Central memory CD8-positive, alpha-beta T cell (primary cell): ENCODE measurements around the gene PSMA6.
"Not testable (repeated sequence)": the region's sequence is repeated elsewhere in the genome, so short reads cannot be mapped to it uniquely, and the experiment has no call there.

Experiments
- ATAC-seq: fragments of 150-1000 bp; cut with Tn5 transposase; replicated peaks from 2 replicates; pipeline ENCODE4 v1.10.0; 2022; ENCODE audit warnings: mild to moderate bottlenecking, moderate FRiP score, moderate number of reproducible peaks; ENCODE audit not compliant: poor library complexity, severe bottlenecking; ENCODE audit errors: extremely low read depth
- DNase-seq, 2 donors: peaks; one replicate each; pipeline ENCODE4 v3.0.0; 2021; ENCODE audit warnings: low spot score in 2 of 2
- H3K27ac Mint-ChIP-seq: one replicate; pipeline ENCODE4 v1.8.0; 2022; ENCODE audit warnings: low read depth, mild to moderate bottlenecking, moderate library complexity, mixed read lengths
- H3K27me3 Mint-ChIP-seq: one replicate; pipeline ENCODE4 v1.8.0; 2022; ENCODE audit warnings: mixed read lengths
- H3K36me3 Mint-ChIP-seq: one replicate; pipeline ENCODE4 v1.8.0; 2022; ENCODE audit warnings: mild to moderate bottlenecking, moderate library complexity, mixed read lengths; ENCODE audit not compliant: insufficient read depth
- H3K4me1 Mint-ChIP-seq: one replicate; pipeline ENCODE4 v1.8.0; 2022; ENCODE audit warnings: mixed read lengths
- H3K4me3 Mint-ChIP-seq: one replicate; pipeline ENCODE4 v1.8.0; 2022; ENCODE audit warnings: mild to moderate bottlenecking, moderate library complexity, mixed read lengths
- H3K9me3 Mint-ChIP-seq: one replicate; pipeline ENCODE4 v1.8.0; 2022; ENCODE audit warnings: mixed read lengths

Gene PSMA6

GRCh38 chr14:35333797-35334743 lies 41.9 kb downstream of the PSMA6 start:
- ATAC-seq, result peak; percentile 69
- Mint-ChIP-seq H3K36me3 (peaks cover 3% of the 10 kb centered on the region), H3K9me3 (no peaks in the 10 kb centered on the region), H3K27ac (peak overlapping the region; percentile 87), H3K27me3 (no peaks in the 10 kb centered on the region), H3K4me3 (peak overlapping the region; percentile 45), H3K4me1 (peaks cover 27% of the 10 kb centered on the region)
- no peak for DNase-seq

- no peaks in the 10 kb centered on the region for H3K9me3 Mint-ChIP-seq
- H3K36me3 Mint-ChIP-seq, result peaks cover 1% of the 10 kb centered on the region
- peaks cover 27% of the 10 kb centered on the region for H3K4me1 Mint-ChIP-seq
- H3K4me3 Mint-ChIP-seq, result no peak overlapping the region
- peak overlapping the region; percentile 87 for H3K27ac Mint-ChIP-seq
- ATAC-seq (no peak), DNase-seq (no peak)
- H3K27me3 Mint-ChIP-seq, result no peaks in the 10 kb centered on the region
These were observed 43.4 kb downstream of the PSMA6 start for GRCh38 chr14:35335388-35336092.

GRCh38 chr14:35336171-35336493 lies 44.0 kb downstream of the PSMA6 start:
- not testable (repeated sequence) for DNase-seq, H3K9me3 Mint-ChIP-seq, H3K36me3 Mint-ChIP-seq, H3K27ac Mint-ChIP-seq, H3K27me3 Mint-ChIP-seq, ATAC-seq, H3K4me3 Mint-ChIP-seq
- H3K4me1 Mint-ChIP-seq, result peaks cover 27% of the 10 kb centered on the region

GRCh38 chr14:35336494-35337268 lies 44.5 kb downstream of the PSMA6 start:
- no peak for ATAC-seq
- no peaks in the 10 kb centered on the region for H3K9me3 Mint-ChIP-seq
- H3K4me3 Mint-ChIP-seq, result no peak overlapping the region
- H3K27me3 Mint-ChIP-seq, result no peaks in the 10 kb centered on the region
- no peak overlapping the region for H3K27ac Mint-ChIP-seq
- no peak for DNase-seq
- H3K36me3 Mint-ChIP-seq, result peaks cover 1% of the 10 kb centered on the region
- peaks cover 27% of the 10 kb centered on the region for H3K4me1 Mint-ChIP-seq

GRCh38 chr14:35337269-35338255 lies 45.4 kb downstream of the PSMA6 start:
- H3K9me3 Mint-ChIP-seq, result no peaks in the 10 kb centered on the region
- no peaks in the 10 kb centered on the region for H3K27me3 Mint-ChIP-seq
- peaks cover 1% of the 10 kb centered on the region for H3K36me3 Mint-ChIP-seq
- no peak overlapping the region for H3K4me3 Mint-ChIP-seq
- DNase-seq (no peak), ATAC-seq (no peak)
- H3K4me1 Mint-ChIP-seq, result peaks cover 19% of the 10 kb centered on the region
- no peak overlapping the region for H3K27ac Mint-ChIP-seq

- H3K27ac Mint-ChIP-seq, result no peak overlapping the region
- no peaks in the 10 kb centered on the region for H3K27me3 Mint-ChIP-seq
- DNase-seq (no peak), ATAC-seq (no peak)
- no peak overlapping the region for H3K4me3 Mint-ChIP-seq
- H3K36me3 Mint-ChIP-seq, result peaks cover 1% of the 10 kb centered on the region
- no peaks in the 10 kb centered on the region for H3K9me3 Mint-ChIP-seq
- H3K4me1 Mint-ChIP-seq, result peaks cover 6% of the 10 kb centered on the region
These were observed 46.7 kb downstream of the PSMA6 start for GRCh38 chr14:35338731-35339405.

GRCh38 chr14:35339761-35340406 lies 47.7 kb downstream of the PSMA6 start:
- no peaks in the 10 kb centered on the region for H3K36me3 Mint-ChIP-seq
- ATAC-seq, result no peak
- H3K27me3 Mint-ChIP-seq, result no peaks in the 10 kb centered on the region
- H3K4me1 Mint-ChIP-seq, result no peaks in the 10 kb centered on the region
- H3K27ac Mint-ChIP-seq, result no peak overlapping the region
- H3K4me3 Mint-ChIP-seq, result no peak overlapping the region
- no peak for DNase-seq
- no peaks in the 10 kb centered on the region for H3K9me3 Mint-ChIP-seq

- H3K36me3 Mint-ChIP-seq, result no peaks in the 10 kb centered on the region
- DNase-seq (no peak), ATAC-seq (no peak)
- no peaks in the 10 kb centered on the region for H3K4me1 Mint-ChIP-seq
- no peak overlapping the region for H3K4me3 Mint-ChIP-seq
- H3K9me3 Mint-ChIP-seq, result no peaks in the 10 kb centered on the region
- H3K27me3 Mint-ChIP-seq, result no peaks in the 10 kb centered on the region
- no peak overlapping the region for H3K27ac Mint-ChIP-seq
These were observed 48.7 kb downstream of the PSMA6 start for GRCh38 chr14:35340616-35341453.

GRCh38 chr14:35341454-35341750 lies 49.2 kb downstream of the PSMA6 start:
- H3K9me3 Mint-ChIP-seq, result no peaks in the 10 kb centered on the region

GRCh38 chr14:35341751-35342488 lies 49.7 kb downstream of the PSMA6 start:
- DNase-seq (no peak), ATAC-seq (peak; percentile 58)
- Mint-ChIP-seq H3K36me3 (no peaks in the 10 kb centered on the region), H3K4me3 (no peak overlapping the region), H3K27me3 (no peaks in the 10 kb centered on the region), H3K27ac (no peak overlapping the region), H3K4me1 (no peaks in the 10 kb centered on the region), H3K9me3 (no peaks in the 10 kb centered on the region)

More at GRCh38 chr14:35341454-35341750, 49.2 kb downstream of the PSMA6 start:
- Mint-ChIP-seq H3K4me3 (no peak overlapping the region), H3K36me3 (no peaks in the 10 kb centered on the region), H3K27ac (no peak overlapping the region), H3K4me1 (no peaks in the 10 kb centered on the region), H3K27me3 (no peaks in the 10 kb centered on the region)
- DNase-seq (no peak), ATAC-seq (no peak)
